Smooth muscle cell (in vitro differentiated cells): ENCODE measurements around the gene TMEM74B. TPM values are rescaled to one million over a fixed set of nuclear protein-coding genes. Genes with fewer than 3 reads are reported as not detected.

Experiments
- DNase-seq: peaks from one replicate; lab custom pipeline; 2025; ENCODE audit not compliant: unreplicated experiment; lab: John Stamatoyannopoulos, UW
- H2AFZ ChIP-seq: fragments of 200-600 bp; sonication (generic); 2 replicates; pipeline ENCODE4 v1.6.0; 2016; ENCODE audit warnings: antibody characterized with exemption, low read depth, mild to moderate bottlenecking
- H3F3A ChIP-seq: fragments of 200-600 bp; sonication (generic); 2 replicates; pipeline ENCODE4 v1.6.0; 2017; ENCODE audit warnings: antibody characterized with exemption, low read depth
- H3K27ac ChIP-seq: fragments of 200-600 bp; sonication (generic); 2 replicates; pipeline ENCODE4 v1.5.1; 2016; ENCODE audit warnings: low read depth, mild to moderate bottlenecking
- H3K27me3 ChIP-seq: fragments of 200-600 bp; sonication (generic); 2 replicates; pipeline ENCODE4 v1.6.1; 2016; ENCODE audit warnings: low read depth, mild to moderate bottlenecking
- H3K36me3 ChIP-seq: fragments of 200-600 bp; sonication (generic); 2 replicates; pipeline ENCODE4 v1.5.1; 2016; ENCODE audit warnings: low read depth
- H3K4me1 ChIP-seq: fragments of 200-600 bp; sonication (generic); 2 replicates; pipeline ENCODE4 v1.5.1; 2016; ENCODE audit warnings: low read depth
- H3K4me2 ChIP-seq: fragments of 200-600 bp; sonication (generic); 2 replicates; pipeline ENCODE4 v1.6.0; 2016; ENCODE audit warnings: mild to moderate bottlenecking
- H3K4me3 ChIP-seq: fragments of 200-600 bp; sonication (generic); 2 replicates; pipeline ENCODE4 v1.5.1; 2016; ENCODE audit warnings: mild to moderate bottlenecking
- H3K79me2 ChIP-seq: fragments of 200-600 bp; sonication (generic); 2 replicates; pipeline ENCODE4 v1.6.0; 2016; ENCODE audit warnings: low read depth, mild to moderate bottlenecking
- H3K9ac ChIP-seq: fragments of 200-600 bp; sonication (generic); 2 replicates; pipeline ENCODE4 v1.6.0; 2016; ENCODE audit warnings: low read depth
- H3K9me3 ChIP-seq: fragments of 200-600 bp; sonication (generic); replicated peaks from 2 replicates; pipeline ENCODE4 v1.5.1; 2016; ENCODE audit warnings: low read depth
- H4K20me1 ChIP-seq: fragments of 200-600 bp; sonication (generic); 2 replicates; pipeline ENCODE4 v1.6.0; 2016; ENCODE audit warnings: low read depth
- WGBS: methylation state at CpG from one replicate; pipeline ENCODE4 v1.1.7; 2016; ENCODE audit warnings: low lambda C conversion rate; 5-methylcytosine and 5-hydroxymethylcytosine counted together
- polyA plus RNA-seq: library from polyadenylated mRNA; unstranded; fragments of >200 nt; fragmentation: Nextera tagmentation; extraction: Ambion mirVana; gene quantifications from 2 replicates; pipeline ENCODE4 v1.2.1, GENCODE V29; 2016
- total RNA-seq: library from RNA; depleted of rRNA; stranded (reverse); fragments of >200 nt; gene quantifications from 2 replicates; pipeline ENCODE4 v1.2.3, GENCODE V29; 2014
- TF ChIP-seq, protein P1 (sequence below): fragments of 200-600 bp; sonication (generic); IDR thresholded peaks from 2 replicates; pipeline ENCODE4 v1.5.1; 2017; ENCODE audit warnings: borderline replicate concordance, mild to moderate bottlenecking, antibody characterized with exemption; ENCODE audit not compliant: insufficient read depth, poor library complexity, severe bottlenecking

TMEM74B gene
- total and polyA plus RNA-seq, 2 experiments from 2014 or later = 0.94 TPM; not detected in 1

DNA sequence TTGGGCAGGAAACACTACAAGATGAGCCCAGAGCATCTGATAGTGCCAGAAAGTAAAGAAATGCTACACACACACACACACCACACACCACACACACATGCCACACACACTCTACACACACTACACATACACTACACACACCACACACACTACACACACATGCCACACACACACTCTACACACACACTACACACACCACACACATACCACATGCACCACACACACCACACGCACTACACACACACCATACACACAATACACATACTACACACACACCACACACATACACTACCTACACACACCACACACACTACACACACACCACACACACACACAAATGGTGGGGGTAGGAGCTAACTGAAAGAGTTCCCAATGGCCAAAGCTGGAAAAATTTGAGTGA is 3.6 kb upstream of the TMEM74B start:
- Histone ChIP-seq H3K4me1 (no peaks in the 10 kb centered on the region), H3K36me3 (no peaks in the 10 kb centered on the region), H3K79me2 (no peaks in the 10 kb centered on the region), H3K27me3 (peaks cover 34% of the 10 kb centered on the region), H3K4me3 (no peak overlapping the region), H3K4me2 (no peak overlapping the region), H4K20me1 (no peaks in the 10 kb centered on the region), H3K9me3 (no peaks in the 10 kb centered on the region), H3F3A (no peaks in the 10 kb centered on the region), H2AFZ (no peak overlapping the region), H3K9ac (no peak overlapping the region), H3K27ac (no peak overlapping the region)
- TF ChIP-seq, protein P1, sequence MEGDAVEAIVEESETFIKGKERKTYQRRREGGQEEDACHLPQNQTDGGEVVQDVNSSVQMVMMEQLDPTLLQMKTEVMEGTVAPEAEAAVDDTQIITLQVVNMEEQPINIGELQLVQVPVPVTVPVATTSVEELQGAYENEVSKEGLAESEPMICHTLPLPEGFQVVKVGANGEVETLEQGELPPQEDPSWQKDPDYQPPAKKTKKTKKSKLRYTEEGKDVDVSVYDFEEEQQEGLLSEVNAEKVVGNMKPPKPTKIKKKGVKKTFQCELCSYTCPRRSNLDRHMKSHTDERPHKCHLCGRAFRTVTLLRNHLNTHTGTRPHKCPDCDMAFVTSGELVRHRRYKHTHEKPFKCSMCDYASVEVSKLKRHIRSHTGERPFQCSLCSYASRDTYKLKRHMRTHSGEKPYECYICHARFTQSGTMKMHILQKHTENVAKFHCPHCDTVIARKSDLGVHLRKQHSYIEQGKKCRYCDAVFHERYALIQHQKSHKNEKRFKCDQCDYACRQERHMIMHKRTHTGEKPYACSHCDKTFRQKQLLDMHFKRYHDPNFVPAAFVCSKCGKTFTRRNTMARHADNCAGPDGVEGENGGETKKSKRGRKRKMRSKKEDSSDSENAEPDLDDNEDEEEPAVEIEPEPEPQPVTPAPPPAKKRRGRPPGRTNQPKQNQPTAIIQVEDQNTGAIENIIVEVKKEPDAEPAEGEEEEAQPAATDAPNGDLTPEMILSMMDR = no peak
- DNase-seq = no peak
- WGBS = 100% methylated on average over 1 of the region's 1 CpG

GRCh38 chr20:1187605-1188171 is 2.9 kb upstream of the TMEM74B start:
- no peaks in the 10 kb centered on the region for H3K79me2 ChIP-seq
- no peaks in the 10 kb centered on the region for H3F3A ChIP-seq
- no peak overlapping the region for H3K4me3 ChIP-seq
- WGBS = 48% methylated on average over 4 of the region's 4 CpGs
- H2AFZ ChIP-seq = no peak overlapping the region
- H3K9me3 ChIP-seq = no peaks in the 10 kb centered on the region
- TF ChIP-seq, protein P1 = no peak
- H4K20me1 ChIP-seq = no peaks in the 10 kb centered on the region
- H3K4me1 ChIP-seq = no peaks in the 10 kb centered on the region
- H3K4me2 ChIP-seq = no peak overlapping the region
- DNase-seq = no peak
- H3K9ac ChIP-seq = no peak overlapping the region
- H3K36me3 ChIP-seq = no peaks in the 10 kb centered on the region
- H3K27me3 ChIP-seq = peaks cover 41% of the 10 kb centered on the region
- H3K27ac ChIP-seq = no peak overlapping the region

DNA sequence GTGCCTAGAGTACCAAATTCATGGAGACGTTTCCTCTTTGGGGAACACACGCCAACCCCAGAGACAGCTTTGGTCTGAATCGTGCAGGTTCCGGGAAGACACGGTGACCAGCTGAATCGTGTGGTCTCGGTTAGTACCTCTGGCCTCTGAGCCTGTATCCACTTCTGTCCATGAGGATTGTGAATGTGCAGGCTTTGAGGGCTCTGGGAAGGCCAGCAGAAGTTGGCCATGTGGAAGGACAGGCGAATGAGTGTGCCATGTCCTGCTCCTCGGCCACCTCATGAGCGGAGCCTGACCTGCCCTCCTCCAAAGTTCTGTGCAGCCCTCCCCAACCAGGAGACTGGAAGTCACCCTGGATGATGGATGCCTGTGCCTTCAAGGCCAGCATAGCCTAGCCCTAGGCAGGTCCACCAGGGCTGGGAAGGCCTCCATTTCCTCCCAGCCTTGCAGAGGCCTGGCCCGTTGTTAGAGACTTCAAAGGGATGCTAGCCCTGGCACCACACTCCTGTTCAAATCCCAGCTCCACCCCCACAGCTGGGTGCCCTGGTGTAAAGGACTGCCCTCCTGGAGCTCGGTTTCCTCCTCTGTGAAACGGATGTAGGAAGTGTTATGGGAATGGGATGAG is 1.7 kb upstream of the TMEM74B start:
- no peaks in the 10 kb centered on the region for H3K36me3 ChIP-seq
- TF ChIP-seq, protein P1 = no peak
- no peak overlapping the region for H3K4me3 ChIP-seq
- peaks cover 41% of the 10 kb centered on the region for H3K27me3 ChIP-seq
- no peaks in the 10 kb centered on the region for H3K9me3 ChIP-seq
- no peak for DNase-seq
- H3K4me2 ChIP-seq = no peak overlapping the region
- H3F3A ChIP-seq = no peaks in the 10 kb centered on the region
- H4K20me1 ChIP-seq = no peaks in the 10 kb centered on the region
- 79% methylated on average over 13 of the region's 13 CpGs for WGBS
- no peak overlapping the region for H2AFZ ChIP-seq
- no peak overlapping the region for H3K9ac ChIP-seq
- no peaks in the 10 kb centered on the region for H3K4me1 ChIP-seq
- H3K27ac ChIP-seq = no peak overlapping the region
- H3K79me2 ChIP-seq = no peaks in the 10 kb centered on the region
